IMR-90 (cell line): ENCODE data around the gene GABPA. TPM values are rescaled to one million over a fixed set of nuclear protein-coding genes. Genes with fewer than 3 reads are reported as not detected.

Source experiments
- ATAC-seq: fragments of 200-7000 bp; cut with Tn5 transposase; 2 replicates; pipeline ENCODE4 v1.9.1; 2020; ENCODE audit warnings: low read depth, mild to moderate bottlenecking, moderate library complexity
- BruUV-seq: library from RNA; stranded (reverse); fragments of 400-500 nt; replicated peaks from 2 replicates; lab custom pipeline; 2021; lab: Mats Ljungman, UMichigan
- CTCF ChIA-PET: fragments of 300-600 bp; formaldehyde crosslinking; extraction: SDS; loops from one replicate; lab custom pipeline; 2021; ENCODE audit warnings: antibody characterized with exemption; lab: Yijun Ruan, JAX
- POLR2A ChIA-PET: fragments of 300-600 bp; sonication (Branson Sonifier 250); formaldehyde crosslinking; loops from one replicate; lab custom pipeline; 2022; ENCODE audit warnings: antibody characterized with exemption; ENCODE audit not compliant: unreplicated experiment; lab: Charles Lee
- DNase-seq: peaks from one replicate; pipeline ENCODE4 v3.0.0; 2013
- H2AFZ ChIP-seq: replicated peaks from 2 replicates; pipeline ENCODE3; 2013; ENCODE audit warnings: low read length, mild to moderate bottlenecking; ENCODE audit not compliant: poor library complexity
- H2AK5ac ChIP-seq: 2 replicates; pipeline ENCODE4 v1.6.1; 2013; ENCODE audit warnings: low read depth, low read length, inconsistent platforms
- H2AK9ac ChIP-seq: replicated peaks from 2 replicates; pipeline ENCODE3; 2013; ENCODE audit warnings: mild to moderate bottlenecking, low read depth, low read length, moderate library complexity; ENCODE audit not compliant: poor library complexity
- H2BK120ac ChIP-seq: 2 replicates; pipeline ENCODE4 v1.6.1; 2013; ENCODE audit warnings: low read depth, low read length, inconsistent platforms
- H2BK15ac ChIP-seq: 3 replicates; pipeline ENCODE4 v1.6.1; 2013; ENCODE audit warnings: low read depth, low read length, inconsistent platforms
- H2BK20ac ChIP-seq: 2 replicates; pipeline ENCODE4 v1.6.1; 2013; ENCODE audit warnings: low read depth, mild to moderate bottlenecking, inconsistent platforms, low read length, moderate library complexity
- H2BK5ac ChIP-seq: 2 replicates; pipeline ENCODE4 v1.6.1; 2013; ENCODE audit warnings: mild to moderate bottlenecking, low read depth, low read length, inconsistent platforms; ENCODE audit not compliant: poor library complexity, severe bottlenecking
- H3K14ac ChIP-seq: replicated peaks from 2 replicates; pipeline ENCODE4 v1.6.1; 2013; ENCODE audit warnings: low read depth, low read length, inconsistent platforms
- H3K18ac ChIP-seq: 2 replicates; pipeline ENCODE4 v1.6.1; 2013; ENCODE audit warnings: low read depth, low read length, control low read depth
- H3K23ac ChIP-seq: 2 replicates; pipeline ENCODE4 v1.6.1; 2013; ENCODE audit warnings: low read depth, low read length, inconsistent platforms
- H3K27ac ChIP-seq: 2 replicates; pipeline ENCODE4 v1.5.1; 2013; ENCODE audit warnings: mild to moderate bottlenecking, control low read depth, low read length; ENCODE audit not compliant: insufficient read depth
- H3K27me3 ChIP-seq: 2 replicates; pipeline ENCODE4 v1.6.1; 2013; ENCODE audit warnings: low read length; ENCODE audit not compliant: control insufficient read depth, insufficient read depth
- H3K36me3 ChIP-seq: 2 replicates; pipeline ENCODE4 v1.6.1; 2013; ENCODE audit warnings: low read length, mixed read lengths; ENCODE audit not compliant: control insufficient read depth, insufficient read depth
- H3K4ac ChIP-seq: 2 replicates; pipeline ENCODE4 v1.6.1; 2013; ENCODE audit warnings: low read depth, low read length, inconsistent platforms
- H3K4me1 ChIP-seq: 2 replicates; pipeline ENCODE4 v1.6.1; 2013; ENCODE audit warnings: low read length, mixed read lengths; ENCODE audit not compliant: control insufficient read depth, insufficient read depth
- H3K4me2 ChIP-seq: 2 replicates; pipeline ENCODE4 v1.6.1; 2013; ENCODE audit warnings: low read depth, mild to moderate bottlenecking, control low read depth, low read length, moderate library complexity
- H3K4me3 ChIP-seq: 2 replicates; pipeline ENCODE4 v1.5.1; 2013; ENCODE audit warnings: low read depth, mild to moderate bottlenecking, control low read depth, low read length, moderate library complexity; ENCODE audit not compliant: insufficient read depth
- H3K56ac ChIP-seq: 2 replicates; pipeline ENCODE4 v1.6.1; 2013; ENCODE audit warnings: low read length, inconsistent platforms; ENCODE audit not compliant: insufficient read depth; ENCODE audit errors: extremely low read depth
- H3K79me1 ChIP-seq, 2 experiments: 2 replicates each; pipeline ENCODE4 v1.6.1; 2013; ENCODE audit warnings: low read length in 2 of 2, inconsistent platforms in 1 of 2, low read depth in 1 of 2
- H3K9ac ChIP-seq: 2 replicates; pipeline ENCODE4 v1.6.1; 2013; ENCODE audit warnings: low read depth, low read length, control low read depth
- H3K9me1 ChIP-seq: 2 replicates; pipeline ENCODE4 v1.6.1; 2013; ENCODE audit warnings: low read length, inconsistent platforms; ENCODE audit not compliant: insufficient read depth
- H3K9me3 ChIP-seq: 2 replicates; pipeline ENCODE4 v1.6.1; 2013; ENCODE audit warnings: low read length; ENCODE audit not compliant: control insufficient read depth, insufficient read depth
- H4K20me1 ChIP-seq: 2 replicates; pipeline ENCODE4 v1.6.1; 2013; ENCODE audit warnings: low read length, inconsistent platforms; ENCODE audit not compliant: insufficient read depth
- H4K5ac ChIP-seq: 2 replicates; pipeline ENCODE4 v1.6.1; 2013; ENCODE audit warnings: mild to moderate bottlenecking, low read depth, low read length, control low read depth
- H4K8ac ChIP-seq, 2 experiments: 2 replicates each; pipeline ENCODE4 v1.6.1; 2013; ENCODE audit warnings: low read depth in 2 of 2, low read length in 2 of 2, control low read depth in 1 of 2, inconsistent platforms in 1 of 2
- H4K91ac ChIP-seq: 2 replicates; pipeline ENCODE4 v1.6.1; 2013; ENCODE audit warnings: low read depth, low read length, inconsistent platforms; ENCODE audit not compliant: insufficient read depth
- BHLHE40 ChIP-seq: fragments of 150-350 bp; IDR thresholded peaks from 2 replicates; pipeline ENCODE4 v1.6.1; 2016; ENCODE audit warnings: mild to moderate bottlenecking, low read depth, low read length
- CHD1 ChIP-seq: IDR thresholded peaks from 2 replicates; pipeline ENCODE4 v1.6.1; 2012; ENCODE audit warnings: low read depth, low read length, improper control_type of control experiment
- ELK1 ChIP-seq: fragments of 150-350 bp; IDR thresholded peaks from 2 replicates; pipeline ENCODE4 v1.6.1; 2016; ENCODE audit warnings: low read depth, mild to moderate bottlenecking, low read length, moderate library complexity, borderline replicate concordance
- FOS ChIP-seq: fragments of 150-350 bp; IDR thresholded peaks from 2 replicates; pipeline ENCODE4 v1.6.1; 2016; ENCODE audit warnings: low read depth, low read length
- MAFK ChIP-seq: IDR thresholded peaks from 2 replicates; pipeline ENCODE4 v1.6.1; 2012; ENCODE audit warnings: low read depth, low read length, improper control_type of control experiment
- MAZ ChIP-seq: IDR thresholded peaks from 2 replicates; pipeline ENCODE4 v1.6.1; 2012; ENCODE audit warnings: low read depth, mild to moderate bottlenecking, low read length, improper control_type of control experiment, moderate library complexity, borderline replicate concordance
- MXI1 ChIP-seq: IDR thresholded peaks from 2 replicates; pipeline ENCODE4 v1.6.1; 2012; ENCODE audit warnings: low read depth, mild to moderate bottlenecking, low read length, moderate library complexity, borderline replicate concordance
- NFE2L2 ChIP-seq: fragments of 150-350 bp; IDR thresholded peaks from 2 replicates; pipeline ENCODE4 v1.6.1; 2016; ENCODE audit warnings: low read depth, mild to moderate bottlenecking, low read length
- POLR2A ChIP-seq: IDR thresholded peaks from 2 replicates; pipeline ENCODE4 v1.6.1; 2012; ENCODE audit warnings: mild to moderate bottlenecking, low read depth, low read length
- RAD21 ChIP-seq: IDR thresholded peaks from 2 replicates; pipeline ENCODE4 v1.6.1; 2012; ENCODE audit warnings: low read length, improper control_type of control experiment
- RCOR1 ChIP-seq: IDR thresholded peaks from 2 replicates; pipeline ENCODE4 v1.6.1; 2012; ENCODE audit warnings: mild to moderate bottlenecking, low read length, improper control_type of control experiment; ENCODE audit not compliant: insufficient replicate concordance
- RFX5 ChIP-seq: IDR thresholded peaks from 2 replicates; pipeline ENCODE4 v1.8.0; 2012; ENCODE audit warnings: low read depth, mild to moderate bottlenecking, low read length, moderate library complexity
- SMC3 ChIP-seq: fragments of 150-350 bp; IDR thresholded peaks from 2 replicates; pipeline ENCODE4 v1.6.1; 2016; ENCODE audit warnings: low read depth, mild to moderate bottlenecking, antibody characterized with exemption, low read length, moderate library complexity
- USF2 ChIP-seq: fragments of 150-350 bp; IDR thresholded peaks from 2 replicates; pipeline ENCODE4 v1.6.1; 2017; ENCODE audit warnings: mild to moderate bottlenecking, antibody characterized with exemption, low read length, low read depth
- WGBS, 2 experiments: methylation state at CpG; one replicate each; pipeline versions ENCODE4 v1.1.5 to v1.1.7; 2013; ENCODE audit warnings: missing lambda C conversion rate in 2 of 2; ENCODE audit not compliant: insufficient read length in 1 of 2; ENCODE audit errors: extremely low coverage in 2 of 2; 5-methylcytosine and 5-hydroxymethylcytosine counted together
- dilution Hi-C: fragments of 300-500 bp; cut with HindIII; formaldehyde crosslinking; loops from one replicate; pipeline ENCODE4 v1.14.3; 2018; ENCODE audit warnings: low sequenced_read_pairs; ENCODE audit not compliant: unreplicated experiment
- in situ Hi-C: fragments of 300-500 bp; cut with MboI; formaldehyde crosslinking; loops from 3 replicates; pipeline ENCODE4 v1.14.3; 2019; ENCODE audit warnings: low sequenced_read_pairs, inconsistent platforms, mixed read lengths
- intact Hi-C: fragments of 100-400 bp; cut with micrococcal nuclease; formaldehyde crosslinking; loops from 2 replicates; pipeline ENCODE4 v1.10.0; 2022
- polyA plus RNA-seq, 3 experiments: library from polyadenylated mRNA; depleted of rRNA; stranded (reverse); fragments of >200 nt; gene quantifications; 2 replicates each; pipeline ENCODE4 v1.2.3, GENCODE V29; 2012; ENCODE audit warnings: low replicate concordance in 1 of 3
- total RNA-seq: library from RNA; depleted of rRNA; stranded (reverse); fragments of >200 nt; gene quantifications from 2 replicates; pipeline ENCODE4 v1.2.3, GENCODE V29; 2012
- TF ChIP-seq, protein P1 (sequence below): conservative IDR thresholded peaks from 2 replicates; pipeline ENCODE4 v1.5.1; 2012; ENCODE audit warnings: mild to moderate bottlenecking, low read depth, low read length, improper control_type of control experiment

Gene GABPA
- total and polyA plus RNA-seq, 2 of the 4 experiments (the other 2 are of a cell fraction) = 9.0 to 17.0 TPM

DNA sequence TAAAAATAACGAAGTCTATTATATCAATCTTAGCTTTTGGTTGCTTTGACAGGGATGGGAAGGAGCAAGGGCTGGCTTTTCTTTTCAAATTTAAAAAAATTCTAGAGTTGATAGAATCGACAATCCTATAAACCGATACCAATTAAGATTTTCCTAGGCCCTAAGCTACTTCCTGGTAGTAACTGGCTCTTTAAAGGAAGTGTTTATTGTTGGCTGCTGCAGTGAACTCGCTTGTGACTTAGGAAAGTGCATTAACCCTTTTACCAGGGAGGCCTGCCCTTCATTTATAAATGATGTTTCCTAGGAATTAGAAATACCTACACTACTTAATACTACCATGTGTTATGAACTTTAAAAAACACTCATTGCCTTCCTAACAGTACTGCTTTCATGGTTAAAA lies 33.2 kb upstream of the GABPA start:
- Histone ChIP-seq H4K5ac (no peak overlapping the region), H3K9me3 (no peaks in the 10 kb centered on the region), H4K20me1 (no peaks in the 10 kb centered on the region), H4K91ac (no peak overlapping the region), H2AFZ (no peak overlapping the region), H3K14ac (no peak overlapping the region), H3K23ac (no peak overlapping the region), H2AK9ac (no peak overlapping the region), H3K4me3 (no peak overlapping the region), H3K79me1 (no peaks in the 10 kb centered on the region), H2BK20ac (no peak overlapping the region), H2BK120ac (no peak overlapping the region), H3K36me3 (no peaks in the 10 kb centered on the region), H3K4ac (no peak overlapping the region), H3K4me2 (no peak overlapping the region), H3K27ac (no peak overlapping the region), H3K9ac (no peak overlapping the region), H4K8ac (no peak overlapping the region), H3K18ac (no peak overlapping the region), H2AK5ac (no peak overlapping the region), H2BK15ac (no peak overlapping the region), H3K4me1 (no peaks in the 10 kb centered on the region), H2BK5ac (no peak overlapping the region), H3K27me3 (no peaks in the 10 kb centered on the region), H3K9me1 (no peaks in the 10 kb centered on the region), H3K56ac (no peak overlapping the region)
- TF ChIP-seq MAZ (no peak), CHD1 (no peak), FOS (no peak), ELK1 (no peak), USF2 (no peak), POLR2A (no peak), SMC3 (no peak), BHLHE40 (no peak), RFX5 (no peak), RCOR1 (no peak), NFE2L2 (no peak), MXI1 (no peak), MAFK (no peak), RAD21 (no peak)
- TF ChIP-seq, protein P1, sequence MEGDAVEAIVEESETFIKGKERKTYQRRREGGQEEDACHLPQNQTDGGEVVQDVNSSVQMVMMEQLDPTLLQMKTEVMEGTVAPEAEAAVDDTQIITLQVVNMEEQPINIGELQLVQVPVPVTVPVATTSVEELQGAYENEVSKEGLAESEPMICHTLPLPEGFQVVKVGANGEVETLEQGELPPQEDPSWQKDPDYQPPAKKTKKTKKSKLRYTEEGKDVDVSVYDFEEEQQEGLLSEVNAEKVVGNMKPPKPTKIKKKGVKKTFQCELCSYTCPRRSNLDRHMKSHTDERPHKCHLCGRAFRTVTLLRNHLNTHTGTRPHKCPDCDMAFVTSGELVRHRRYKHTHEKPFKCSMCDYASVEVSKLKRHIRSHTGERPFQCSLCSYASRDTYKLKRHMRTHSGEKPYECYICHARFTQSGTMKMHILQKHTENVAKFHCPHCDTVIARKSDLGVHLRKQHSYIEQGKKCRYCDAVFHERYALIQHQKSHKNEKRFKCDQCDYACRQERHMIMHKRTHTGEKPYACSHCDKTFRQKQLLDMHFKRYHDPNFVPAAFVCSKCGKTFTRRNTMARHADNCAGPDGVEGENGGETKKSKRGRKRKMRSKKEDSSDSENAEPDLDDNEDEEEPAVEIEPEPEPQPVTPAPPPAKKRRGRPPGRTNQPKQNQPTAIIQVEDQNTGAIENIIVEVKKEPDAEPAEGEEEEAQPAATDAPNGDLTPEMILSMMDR = no peak
- CTCF ChIA-PET = no interaction called here
- POLR2A ChIA-PET = no interaction called here
- ATAC-seq (no peak), DNase-seq (no peak)
- dilution Hi-C loops (no loop called here), in situ Hi-C loops (loop anchor here (5.0 kb wide), 1 partner anchor 94 kb away; the partner anchor contains the start of gene MRPL39), intact Hi-C loops (no loop called here)
- no TSS peak for BruUV-seq
- WGBS, 2 experiments = no CpG with 5 or more reads among the region's 4 CpGs
